ENCODE measurements around the gene ZNF597.

Gene ZNF597

DNA sequence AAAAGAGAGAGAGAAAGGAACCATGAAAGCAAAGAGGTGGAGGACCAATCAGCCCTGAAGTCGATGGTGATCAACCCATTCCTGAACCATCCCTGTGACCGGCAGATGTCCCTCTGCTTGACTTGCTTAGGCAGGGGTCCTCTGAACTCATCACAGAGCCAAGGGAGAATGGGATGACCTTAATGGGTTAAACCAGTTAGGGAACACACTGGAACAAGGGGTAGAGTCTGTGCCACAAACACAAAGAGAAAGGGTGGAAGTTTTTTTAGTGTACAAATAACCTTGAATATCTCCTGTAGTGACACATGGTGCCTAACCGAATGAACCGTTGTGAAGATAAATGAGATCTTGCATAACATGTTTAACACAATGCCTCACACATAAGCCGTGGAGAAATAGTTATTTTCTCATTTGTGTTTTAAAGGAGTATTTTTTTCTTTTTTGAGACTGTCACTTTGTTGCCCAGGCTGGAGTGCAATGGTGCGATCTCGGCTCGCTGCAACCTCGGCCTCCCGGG is 11.4 kb upstream of the ZNF597 start:
- no peak for DNase-seq

DNA sequence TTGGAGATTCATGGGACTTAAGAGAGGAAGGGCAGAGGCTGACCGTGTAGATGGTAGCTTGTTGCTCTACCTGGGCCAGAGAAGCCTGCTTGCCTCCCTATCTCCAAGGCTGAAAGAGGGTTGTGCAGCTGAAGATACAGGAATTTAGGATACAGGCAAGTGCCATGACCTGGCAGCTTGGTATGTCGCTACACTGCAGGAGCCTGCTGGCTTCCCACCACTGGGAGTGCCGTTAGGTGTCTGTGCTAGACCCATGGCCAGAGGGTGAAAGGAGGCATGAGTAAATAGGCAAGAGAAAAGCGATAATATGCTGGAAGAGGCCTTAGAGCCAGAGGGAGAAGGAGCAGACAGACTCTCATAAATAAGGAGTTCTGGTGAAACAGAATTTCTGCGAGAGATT is 10.8 kb upstream of the ZNF597 start:
- DNase-seq, result no peak

DNA sequence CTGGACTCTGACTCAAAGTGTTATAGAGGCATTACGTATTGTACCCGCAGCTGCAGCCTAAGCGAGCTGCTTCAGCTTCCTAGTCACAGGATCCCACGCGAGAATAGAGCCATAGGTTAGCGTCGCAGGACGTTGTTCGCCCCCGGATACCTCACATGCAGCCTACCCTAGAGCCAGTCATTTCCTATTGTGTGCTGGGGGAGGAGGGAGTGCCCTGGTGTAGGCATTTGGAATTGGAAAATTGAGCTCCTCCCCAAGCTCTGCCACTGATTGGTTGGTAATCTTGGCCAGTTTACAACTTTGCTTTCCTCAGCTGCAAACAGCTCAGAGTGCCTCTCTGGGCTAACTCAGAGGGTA is 706 bp upstream of the ZNF597 start:
- peak; percentile 51 for DNase-seq

DNA sequence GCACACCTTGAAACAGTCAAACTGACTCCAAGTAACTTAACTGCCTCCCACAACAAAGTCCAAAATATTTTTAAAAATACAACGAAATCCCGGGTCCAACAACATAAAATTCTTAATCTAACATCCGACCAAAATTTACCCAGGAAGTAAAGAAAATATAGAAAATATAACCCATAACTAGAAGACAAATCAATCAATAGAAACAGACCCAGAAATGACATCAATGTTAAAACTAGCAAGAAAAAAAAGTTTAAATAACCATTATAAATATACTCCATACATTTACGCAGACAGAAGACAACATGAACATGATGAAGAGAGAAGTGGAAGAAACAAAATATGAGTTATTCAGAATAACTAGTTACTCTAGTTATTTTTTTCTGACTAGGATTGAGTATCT is 3.7 kb downstream of the ZNF597 start:
- DNase-seq, result no peak

DNA sequence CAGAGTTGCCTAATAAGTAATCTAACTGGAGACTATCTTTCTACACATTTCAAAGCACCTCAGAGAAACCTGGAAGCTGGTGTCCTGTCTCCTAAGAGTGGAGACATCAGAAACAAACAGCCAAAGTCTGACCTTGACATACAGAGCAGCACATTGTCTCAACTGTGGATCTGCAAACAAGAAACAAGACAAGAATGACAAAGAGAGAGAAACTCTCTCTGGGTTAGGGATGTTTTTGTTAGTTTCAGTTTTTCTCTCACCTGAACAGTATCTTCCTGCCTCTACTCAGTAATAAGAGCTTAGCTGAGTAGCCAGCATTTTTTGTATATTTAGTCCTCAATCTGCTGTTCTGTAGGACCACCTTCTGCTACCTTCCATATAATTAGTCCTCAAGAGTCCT is 8.9 kb downstream of the ZNF597 start:
- DNase-seq, result no peak

DNA sequence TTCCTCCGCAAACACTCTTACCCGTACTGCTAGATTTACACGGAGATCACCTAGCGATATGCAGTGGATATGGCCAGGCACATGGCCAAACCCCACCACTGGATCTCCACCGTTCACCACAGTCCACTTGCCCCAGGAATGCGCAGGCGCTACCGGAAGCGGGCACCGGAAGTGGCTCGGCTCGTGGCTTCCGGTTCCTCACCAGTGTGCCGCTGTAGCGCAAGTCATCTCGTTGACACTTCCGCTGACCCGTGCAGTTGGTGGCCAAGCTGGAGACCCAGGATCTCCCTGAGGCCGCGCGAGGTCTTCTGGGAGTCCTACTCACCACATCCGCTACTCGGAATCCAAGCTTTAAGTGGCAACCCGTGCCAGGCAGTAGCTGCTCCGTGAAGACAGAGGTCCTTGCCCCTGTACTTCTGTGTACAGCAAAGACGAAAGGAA is 11.5 kb downstream of the ZNF597 start:
- peak; percentile 59 for DNase-seq

DNA sequence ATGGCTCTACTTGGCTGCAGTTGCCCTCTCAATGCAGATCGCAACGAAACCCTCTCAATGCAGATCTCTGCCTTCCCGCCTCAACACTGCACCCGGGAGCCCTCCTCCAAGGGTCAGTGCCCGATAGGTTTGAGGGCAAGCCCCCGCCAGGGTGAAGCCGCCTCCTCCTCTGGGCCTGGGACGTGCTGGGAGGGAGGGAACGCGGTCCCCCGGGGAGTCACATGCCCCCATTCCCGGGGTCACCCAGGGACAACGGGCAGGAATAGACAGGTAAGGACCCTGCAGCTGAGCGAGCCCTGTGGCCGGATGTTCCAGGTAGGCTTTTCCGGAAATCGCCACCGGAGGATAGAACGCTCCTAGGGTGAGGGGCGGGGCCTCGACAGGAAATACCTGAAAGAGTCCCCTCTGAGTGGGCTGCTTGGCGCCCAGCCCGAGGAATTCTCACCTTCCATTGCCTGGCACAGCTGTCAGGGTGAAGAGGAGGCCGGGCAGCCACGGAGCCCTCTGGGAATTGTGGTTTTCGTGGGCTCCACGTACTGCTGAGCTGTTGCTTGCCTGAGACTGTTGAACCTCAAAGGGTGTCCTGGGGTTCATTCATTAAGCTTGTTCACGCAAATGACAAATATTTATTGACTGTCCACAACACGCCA is 29.4 kb downstream of the ZNF597 start:
- no peak for DNase-seq

DNA sequence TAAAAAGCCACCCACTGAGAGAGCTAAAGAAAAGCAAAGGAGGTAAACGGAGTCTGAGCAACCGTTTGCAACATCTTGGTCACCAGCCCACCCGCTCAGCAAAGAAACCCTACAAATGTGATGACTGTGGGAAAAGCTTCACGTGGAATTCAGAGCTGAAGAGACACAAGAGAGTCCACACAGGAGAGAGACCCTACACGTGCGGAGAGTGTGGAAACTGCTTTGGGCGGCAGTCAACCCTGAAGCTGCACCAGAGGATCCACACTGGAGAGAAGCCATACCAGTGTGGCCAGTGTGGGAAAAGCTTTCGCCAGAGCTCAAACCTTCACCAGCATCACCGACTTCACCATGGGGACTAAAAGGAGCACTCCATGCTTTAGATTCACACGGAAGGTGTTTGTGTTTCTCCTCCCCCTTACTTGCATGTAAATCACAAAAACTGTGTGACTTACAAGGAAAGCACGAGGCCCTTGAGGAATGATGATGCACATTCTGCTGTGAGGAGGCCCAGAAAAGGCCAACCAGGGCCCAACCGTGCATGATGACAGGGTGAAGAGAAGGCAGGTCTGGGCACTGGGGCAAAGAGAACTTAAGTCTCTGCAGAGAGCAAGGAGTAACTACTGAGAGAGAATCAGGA is 34.6 kb downstream of the ZNF597 start:
- no peak for DNase-seq

DNA sequence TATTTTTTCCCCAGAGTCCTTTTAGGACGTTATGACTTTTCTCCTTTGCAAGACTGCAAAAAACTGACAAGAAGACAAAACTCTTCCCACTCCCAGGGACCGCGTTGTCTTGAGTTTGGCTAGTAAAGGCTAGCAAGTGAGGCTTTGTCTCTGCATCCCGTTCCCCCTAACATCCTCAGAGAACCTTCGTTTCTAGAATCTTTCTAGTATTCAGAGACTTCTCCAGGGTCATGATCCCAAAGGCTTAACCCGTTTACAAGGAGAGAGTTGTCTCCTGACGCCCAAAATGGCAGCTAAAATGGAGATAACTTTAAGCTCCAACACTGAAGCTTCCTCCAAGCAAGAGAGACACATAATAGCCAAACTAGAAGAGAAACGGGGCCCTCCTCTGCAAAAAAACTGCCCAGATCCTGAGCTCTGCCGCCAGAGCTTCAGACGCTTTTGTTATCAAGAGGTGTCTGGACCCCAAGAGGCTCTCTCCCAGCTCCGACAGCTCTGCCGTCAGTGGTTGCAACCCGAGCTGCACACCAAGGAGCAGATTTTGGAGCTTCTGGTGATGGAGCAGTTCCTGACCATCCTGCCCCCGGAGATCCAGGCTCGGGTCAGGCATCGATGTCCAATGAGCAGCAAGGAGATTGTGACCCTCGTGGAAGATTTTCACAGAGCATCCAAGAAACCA is 41.4 kb downstream of the ZNF597 start:
- DNase-seq, result peak; percentile 2

DNA sequence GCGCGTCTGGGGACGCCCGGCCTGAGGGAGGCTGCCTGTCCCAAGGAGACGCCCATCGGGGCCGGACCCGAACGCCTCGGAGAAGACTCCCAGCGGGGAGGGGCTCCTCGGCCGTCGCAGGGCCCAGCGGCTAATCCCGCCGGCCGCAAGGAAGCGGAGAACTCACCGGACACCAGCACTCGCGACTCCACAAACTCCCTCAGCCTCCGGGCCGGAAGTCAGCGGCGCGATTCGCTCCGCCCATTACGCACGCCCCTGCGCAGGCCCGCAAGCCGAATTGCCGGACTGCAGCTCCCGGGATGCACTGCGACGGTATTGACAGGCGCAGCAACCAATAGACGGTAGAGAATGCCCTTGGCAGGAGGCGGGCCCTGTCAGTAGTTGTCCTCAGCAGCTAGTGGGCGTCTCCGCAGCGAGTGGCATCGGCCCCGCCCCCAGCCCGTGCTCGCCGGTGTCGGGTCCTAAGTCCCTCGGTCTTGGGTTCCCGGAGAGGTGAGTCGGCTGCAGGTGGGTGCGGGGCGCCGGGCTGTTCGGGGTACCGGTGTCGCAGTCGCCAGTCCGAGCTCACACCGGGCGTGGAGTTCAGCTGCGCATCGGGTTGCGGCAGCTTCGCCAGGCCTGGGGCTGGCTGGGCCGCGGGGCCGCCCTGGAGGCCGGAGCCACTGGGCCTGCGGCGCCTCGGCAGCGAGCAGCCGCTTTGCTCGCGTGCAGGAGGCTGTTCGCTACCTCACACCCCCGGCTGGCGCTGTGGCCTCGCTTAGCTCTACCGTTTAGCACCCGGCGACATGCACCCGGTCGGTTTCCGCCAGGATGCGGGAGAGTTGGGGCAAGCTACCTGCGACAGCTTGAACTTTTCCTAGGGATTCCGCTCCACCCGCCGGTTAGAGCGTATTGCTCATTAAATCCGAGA is 42.3 kb downstream of the ZNF597 start, which contains the start of the genes ZNF174 and ZSCAN32:
ZNF174 (plus strand) TSS at position 437 of the 910 bp plus-strand sequence. CDS start 790 bp downstream, outside the sequence.
ZSCAN32 (minus strand) TSS at position 226 of the 910 bp plus-strand sequence. CDS start 3,447 bp downstream, outside the sequence.
- DNase-seq, result peak; percentile 99

DNA sequence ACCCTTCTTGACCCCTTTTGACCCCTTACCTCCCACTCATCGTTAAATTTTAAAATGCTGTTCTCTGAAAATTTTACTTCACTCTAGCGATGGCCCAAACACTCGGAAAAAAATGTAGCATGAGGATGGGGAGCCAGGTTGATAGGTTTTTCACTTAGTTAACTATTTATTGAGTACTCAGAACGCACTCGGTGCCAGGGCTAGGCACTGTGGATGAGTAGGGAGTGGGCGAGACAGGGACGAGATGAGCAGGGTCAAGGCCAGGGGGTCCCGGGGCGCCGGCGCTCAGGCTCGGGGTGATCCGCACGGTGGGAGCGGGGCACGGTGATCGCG is 42.9 kb downstream of the ZNF597 start:
- DNase-seq, result no peak

DNA sequence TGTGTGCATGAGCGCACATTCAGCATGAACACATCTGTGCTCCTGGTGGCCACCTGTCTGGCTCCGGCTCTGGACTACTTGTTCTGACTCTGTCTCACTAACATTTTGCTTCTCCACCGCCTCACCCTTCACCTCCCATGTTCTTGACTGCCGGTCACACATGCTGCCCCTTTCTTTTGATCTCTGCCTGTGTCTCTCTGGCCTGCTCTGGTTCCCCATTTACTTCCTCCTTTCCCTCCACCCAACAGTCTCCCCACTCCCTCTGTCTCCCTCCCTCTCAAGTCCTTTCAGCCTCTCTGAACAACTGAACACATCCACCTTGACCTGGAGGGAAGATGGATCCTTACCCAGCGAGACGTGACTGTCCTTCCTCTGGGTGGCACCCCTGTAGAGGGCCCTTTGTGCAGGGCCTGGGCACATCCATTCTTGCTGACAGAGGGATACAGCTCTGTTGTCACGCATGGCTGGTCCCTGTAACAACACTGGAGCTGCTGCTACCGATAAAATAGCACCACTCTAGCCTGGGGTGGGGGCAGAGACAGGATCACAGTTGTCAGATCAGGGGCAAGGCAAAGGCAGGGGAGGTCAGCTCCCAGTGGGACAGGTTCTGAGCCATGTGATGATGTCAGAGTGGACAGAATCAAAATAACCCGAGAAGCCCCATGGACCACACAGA is 53.5 kb downstream of the ZNF597 start:
- DNase-seq, result no peak

DNA sequence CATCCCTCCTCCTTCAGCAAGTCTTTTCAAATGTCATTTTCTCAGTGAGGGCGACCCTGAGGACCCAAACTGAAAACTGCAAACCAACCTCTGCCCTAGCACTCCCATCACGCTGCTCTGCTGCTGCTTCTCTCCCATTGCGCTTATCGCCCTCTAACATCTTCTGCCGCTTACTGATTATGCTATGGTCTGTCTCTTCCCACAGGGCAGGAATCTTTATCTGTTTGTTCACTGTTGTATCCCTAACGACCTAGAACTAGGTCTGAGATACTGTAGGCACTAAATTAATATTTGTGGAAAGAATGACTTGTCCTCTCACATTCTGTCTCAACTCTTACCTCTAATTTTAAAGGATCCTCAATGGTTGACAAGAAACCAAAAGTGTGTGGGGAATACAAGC is 55.0 kb downstream of the ZNF597 start:
- no peak for DNase-seq

DNA sequence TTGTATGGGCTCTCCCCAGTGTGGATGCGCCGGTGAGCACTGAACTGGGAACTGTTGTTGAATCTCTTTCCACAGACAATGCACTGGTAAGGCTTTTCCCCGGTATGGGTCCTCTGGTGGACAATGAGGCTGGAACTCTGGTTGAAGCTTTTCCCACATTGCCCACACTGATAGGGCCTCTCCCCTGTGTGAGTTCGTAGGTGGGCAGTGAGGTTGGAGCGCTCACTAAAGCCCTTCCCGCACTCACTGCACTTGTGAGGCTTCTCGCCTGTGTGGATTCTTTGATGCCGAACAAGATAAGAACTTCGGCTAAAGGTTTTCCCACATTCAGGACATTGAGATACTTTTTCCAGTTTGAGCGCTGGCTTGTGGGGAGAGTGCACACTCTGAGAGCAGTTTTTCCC is 60.3 kb downstream of the ZNF597 start:
- no peak for DNase-seq
